ENCODE measurements around the gene CCDC9.
"Not testable (repeated sequence)": the region's sequence is repeated elsewhere in the genome, so short reads cannot be mapped to it uniquely, and the experiment has no call there.

CCDC9 gene

DNA sequence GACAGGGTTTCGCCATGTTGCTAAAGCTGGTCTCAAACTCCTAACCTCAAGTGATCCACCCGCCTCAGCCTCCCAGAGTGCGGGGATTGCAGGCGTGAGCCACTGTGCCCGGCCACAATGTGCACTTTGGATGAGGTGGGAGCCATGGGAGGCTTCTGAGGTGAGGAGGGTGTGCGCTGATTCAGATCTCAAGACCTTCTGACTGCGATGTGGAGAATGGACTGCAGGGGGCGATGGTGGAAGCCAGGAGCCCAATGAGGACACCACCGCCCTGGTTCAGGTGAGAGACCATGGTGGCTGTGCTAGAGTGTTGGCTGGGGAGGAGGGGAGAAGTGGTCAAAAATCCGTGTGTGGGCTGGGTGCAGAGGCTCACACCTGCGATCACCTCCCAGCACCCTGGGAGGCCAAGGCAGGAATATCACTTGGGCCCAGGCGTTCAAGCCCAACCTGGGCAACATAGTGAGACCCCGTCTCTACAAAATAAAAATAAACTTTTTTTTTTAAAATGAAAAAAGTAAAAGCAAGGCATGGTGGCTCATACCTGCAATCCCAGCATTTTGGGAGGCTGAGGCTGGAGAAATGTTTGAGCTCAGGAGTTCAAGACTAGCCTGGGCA is 24.0 kb downstream of the CCDC9 start:
- TF ChIP-seq CTCF (IDR thresholded peaks at IDR 0.05; ENCODE audit: low read depth, low read length, missing control alignments), result peak; percentile 72
- no peak for DNase-seq (ENCODE audit: low read depth)
- no peak overlapping the region for H3K4me3 ChIP-seq (ENCODE audit: low read depth, low read length)

DNA sequence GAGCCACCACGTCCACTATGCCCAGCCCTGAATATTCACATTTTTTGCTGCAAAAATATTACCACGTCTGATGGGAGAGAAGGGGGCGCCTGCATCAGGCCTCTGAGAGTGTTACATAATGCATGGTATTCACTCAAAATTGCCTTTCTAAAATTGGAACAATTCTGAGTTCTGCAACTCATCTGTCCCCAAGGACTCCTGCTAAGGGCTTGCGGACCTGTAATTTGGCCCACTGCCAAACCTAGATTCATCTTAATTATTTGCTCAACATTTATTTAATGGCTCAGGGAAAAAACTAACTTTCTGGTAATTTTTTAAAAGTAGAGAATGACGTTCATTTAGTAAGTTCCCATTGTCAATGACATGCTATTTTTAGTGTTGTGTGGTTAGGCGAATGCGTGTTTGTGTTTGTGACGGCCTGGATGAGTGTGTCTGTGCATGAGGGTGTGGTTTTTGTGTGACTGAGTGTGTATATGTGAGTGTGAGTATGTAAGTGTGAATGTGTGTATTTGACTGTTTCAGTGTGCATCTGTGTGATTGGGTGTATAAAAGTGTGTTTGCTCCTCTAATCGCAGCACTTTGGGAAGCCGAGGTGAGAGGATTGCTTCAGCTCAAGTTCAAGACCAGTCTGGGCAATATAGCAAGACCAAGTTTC is 27.2 kb downstream of the CCDC9 start:
- no peak for TF ChIP-seq CTCF (IDR thresholded peaks at IDR 0.05; ENCODE audit: low read depth, low read length, missing control alignments)
- DNase-seq (ENCODE audit: low read depth), result no peak
- no peak overlapping the region for H3K4me3 ChIP-seq (ENCODE audit: low read depth, low read length)

GRCh38 chr19:47284324-47284899 is 28.1 kb downstream of the CCDC9 start:
- DNase-seq (ENCODE audit: low read depth), result no peak
- H3K4me3 ChIP-seq (ENCODE audit: low read depth, low read length), result no peak overlapping the region
- peak; percentile 87 for TF ChIP-seq CTCF (IDR thresholded peaks at IDR 0.05; ENCODE audit: low read depth, low read length, missing control alignments)

- TF ChIP-seq CTCF (IDR thresholded peaks at IDR 0.05; ENCODE audit: low read depth, low read length, missing control alignments), result peak; percentile 70
- H3K4me3 ChIP-seq (ENCODE audit: low read depth, low read length), result no peak overlapping the region
- peak; percentile 66 for DNase-seq (ENCODE audit: low read depth)
Measured at GRCh38 chr19:47296036-47296435, 39.7 kb downstream of the CCDC9 start.

DNA sequence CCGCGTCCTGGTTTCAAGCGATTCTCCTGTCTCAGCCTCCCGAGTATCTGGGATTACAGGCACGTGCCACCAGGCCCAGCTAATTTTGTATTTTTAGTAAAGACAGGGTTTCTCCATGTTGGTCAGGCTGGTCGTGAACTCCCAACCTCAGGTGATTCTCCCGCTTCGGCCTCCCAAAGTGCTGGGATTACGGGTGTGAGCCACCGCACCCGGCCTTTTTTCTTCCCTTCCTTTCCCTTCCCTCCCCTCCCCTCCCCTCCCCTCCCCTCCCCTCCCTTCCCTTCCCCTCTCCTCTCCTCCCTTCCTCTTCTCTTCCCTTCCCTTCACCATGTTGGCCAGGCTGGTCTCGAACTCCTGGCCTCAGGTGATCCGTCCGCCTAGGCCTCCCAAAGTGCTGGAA is 44.5 kb downstream of the CCDC9 start:
- H3K4me3 ChIP-seq (ENCODE audit: low read depth, low read length); DNase-seq (ENCODE audit: low read depth): not testable (repeated sequence)

- H3K4me3 ChIP-seq (ENCODE audit: low read depth, low read length), result no peak overlapping the region
- no peak for TF ChIP-seq CTCF (IDR thresholded peaks at IDR 0.05; ENCODE audit: low read depth, low read length, missing control alignments)
- no peak for DNase-seq (ENCODE audit: low read depth)
Measured at GRCh38 chr19:47302249-47302648, 45.9 kb downstream of the CCDC9 start.

DNA sequence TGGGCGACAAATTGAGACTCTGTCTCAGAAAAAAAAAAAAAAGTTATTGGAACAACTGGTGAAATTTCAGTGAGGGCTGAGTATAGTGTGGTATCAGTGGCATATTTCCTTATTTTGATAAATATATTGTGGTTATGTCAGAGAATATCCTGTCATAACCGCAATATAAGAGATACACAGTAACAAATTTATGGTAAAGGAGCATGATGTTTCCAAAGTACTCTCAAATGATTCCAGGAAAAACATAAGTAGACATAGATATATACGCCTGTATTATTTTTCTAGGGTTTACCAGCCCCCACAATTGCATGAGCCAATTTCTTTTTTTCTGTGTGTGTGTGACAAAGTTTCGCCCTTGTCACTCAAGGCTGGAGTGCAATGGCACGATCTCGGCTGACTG is 47.6 kb downstream of the CCDC9 start:
- no peak for TF ChIP-seq CTCF (IDR thresholded peaks at IDR 0.05; ENCODE audit: low read depth, low read length, missing control alignments)
- no peak for DNase-seq (ENCODE audit: low read depth)
- no peak overlapping the region for H3K4me3 ChIP-seq (ENCODE audit: low read depth, low read length)
